ENCODE measurements around the gene LAMA2.

DNA sequence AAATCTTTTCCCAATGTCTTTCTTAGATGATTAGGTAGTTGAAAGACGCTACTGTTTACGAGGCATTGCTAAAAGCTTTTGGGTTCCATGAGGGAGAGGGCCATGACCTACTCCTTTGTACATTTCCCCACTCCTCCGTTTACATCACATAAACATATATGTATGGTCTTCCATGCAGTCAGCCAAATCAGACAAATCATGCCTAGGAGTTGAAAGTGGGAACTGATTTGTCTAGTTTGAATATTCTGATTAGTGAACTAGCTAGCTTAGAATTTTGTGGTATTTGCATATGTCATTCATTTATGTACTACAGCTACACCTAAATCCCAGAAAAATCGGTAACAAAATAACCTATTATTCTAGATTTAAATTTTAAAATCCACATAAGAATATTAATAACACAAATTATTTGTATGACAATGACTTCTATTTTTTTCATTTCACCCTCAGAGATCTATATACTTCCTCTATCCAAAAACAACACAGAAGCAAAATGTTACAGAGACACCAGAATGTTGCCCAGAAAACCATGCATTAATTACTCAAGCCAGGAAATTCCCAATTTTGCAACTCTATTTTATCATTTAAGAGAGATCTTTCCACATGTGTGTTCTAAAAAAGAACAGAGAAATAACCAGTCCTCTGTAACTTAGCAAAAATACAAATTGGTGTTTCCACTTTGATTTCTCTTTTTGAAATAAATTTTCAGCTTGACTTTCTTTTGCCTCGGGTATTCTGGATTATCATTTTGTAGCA lies 231.9 kb downstream of the LAMA2 start:
- TF ChIP-seq, protein P1, sequence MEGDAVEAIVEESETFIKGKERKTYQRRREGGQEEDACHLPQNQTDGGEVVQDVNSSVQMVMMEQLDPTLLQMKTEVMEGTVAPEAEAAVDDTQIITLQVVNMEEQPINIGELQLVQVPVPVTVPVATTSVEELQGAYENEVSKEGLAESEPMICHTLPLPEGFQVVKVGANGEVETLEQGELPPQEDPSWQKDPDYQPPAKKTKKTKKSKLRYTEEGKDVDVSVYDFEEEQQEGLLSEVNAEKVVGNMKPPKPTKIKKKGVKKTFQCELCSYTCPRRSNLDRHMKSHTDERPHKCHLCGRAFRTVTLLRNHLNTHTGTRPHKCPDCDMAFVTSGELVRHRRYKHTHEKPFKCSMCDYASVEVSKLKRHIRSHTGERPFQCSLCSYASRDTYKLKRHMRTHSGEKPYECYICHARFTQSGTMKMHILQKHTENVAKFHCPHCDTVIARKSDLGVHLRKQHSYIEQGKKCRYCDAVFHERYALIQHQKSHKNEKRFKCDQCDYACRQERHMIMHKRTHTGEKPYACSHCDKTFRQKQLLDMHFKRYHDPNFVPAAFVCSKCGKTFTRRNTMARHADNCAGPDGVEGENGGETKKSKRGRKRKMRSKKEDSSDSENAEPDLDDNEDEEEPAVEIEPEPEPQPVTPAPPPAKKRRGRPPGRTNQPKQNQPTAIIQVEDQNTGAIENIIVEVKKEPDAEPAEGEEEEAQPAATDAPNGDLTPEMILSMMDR (IDR thresholded peaks at IDR 0.05; ENCODE audit: poor library complexity) = no peak
- TF ChIP-seq EZH2 (IDR thresholded peaks at IDR 0.05; ENCODE audit: borderline replicate concordance) = no peak
